UCSD-AML1 (cell line): Measurements from ENCODE around the gene NCCRP1.

Experiments used
- DNase-seq: peaks from one replicate; lab custom pipeline; 2025; ENCODE audit not compliant: unreplicated experiment; lab: John Stamatoyannopoulos, UW

Gene NCCRP1

GRCh38 chr19:39196860-39197562, at the start of gene NCCRP1:
TSS of gene NCCRP1 (plus strand) at chr19:39196964. CDS start at chr19:39196983, 19 bp downstream.
- DNase-seq: no peak

GRCh38 chr19:39147480-39147879, 49.3 kb upstream of the NCCRP1 start:
- no peak for DNase-seq

GRCh38 chr19:39148939-39149529, 47.7 kb upstream of the NCCRP1 start:
- DNase-seq: no peak

- DNase-seq: no peak
Measured at GRCh38 chr19:39150235-39150634, 46.5 kb upstream of the NCCRP1 start.

- no peak for DNase-seq
Measured at GRCh38 chr19:39150807-39151600, 45.8 kb upstream of the NCCRP1 start.

GRCh38 chr19:39152066-39152465, 44.7 kb upstream of the NCCRP1 start:
- no peak for DNase-seq

- DNase-seq: no peak
Measured at GRCh38 chr19:39154100-39154628, 42.6 kb upstream of the NCCRP1 start.

- DNase-seq: no peak
Measured at GRCh38 chr19:39154629-39155100, 42.1 kb upstream of the NCCRP1 start.

- no peak for DNase-seq
Measured at GRCh38 chr19:39155114-39155700, 41.6 kb upstream of the NCCRP1 start.

GRCh38 chr19:39155741-39156140, 41.0 kb upstream of the NCCRP1 start:
- DNase-seq: no peak

- DNase-seq: no peak
Measured at GRCh38 chr19:39156326-39157230, 40.2 kb upstream of the NCCRP1 start.

- DNase-seq: no peak
Measured at GRCh38 chr19:39157275-39157996, 39.3 kb upstream of the NCCRP1 start.

- DNase-seq: no peak
Measured at GRCh38 chr19:39157997-39158389, 38.8 kb upstream of the NCCRP1 start.

GRCh38 chr19:39158646-39159260, 38.0 kb upstream of the NCCRP1 start:
- DNase-seq: no peak

GRCh38 chr19:39160523-39160861, 36.3 kb upstream of the NCCRP1 start:
- DNase-seq: no peak

GRCh38 chr19:39160889-39161672, 35.7 kb upstream of the NCCRP1 start:
- no peak for DNase-seq

- no peak for DNase-seq
Measured at GRCh38 chr19:39162441-39163043, 34.2 kb upstream of the NCCRP1 start.

- no peak for DNase-seq
Measured at GRCh38 chr19:39163621-39164020, 33.1 kb upstream of the NCCRP1 start.
